Parathyroid adenoma (tissue), 2 donors: Measurements from ENCODE around the gene MPP1.

Experiments used
- H2AFZ ChIP-seq: fragments of 300-600 bp; sonication (generic); one replicate; pipeline ENCODE4 v1.7.0; 2017; ENCODE audit warnings: antibody characterized with exemption, mild to moderate bottlenecking
- H3K27ac ChIP-seq: fragments of 300-600 bp; sonication (generic); one replicate; pipeline ENCODE4 v1.7.0; 2017
- H3K27me3 ChIP-seq: fragments of 300-600 bp; sonication (generic); one replicate; pipeline ENCODE4 v1.7.0; 2017; ENCODE audit warnings: low read length; ENCODE audit not compliant: control insufficient read depth, insufficient read depth
- H3K36me3 ChIP-seq: fragments of 300-600 bp; sonication (generic); one replicate; pipeline ENCODE4 v1.7.0; 2017; ENCODE audit warnings: low read length; ENCODE audit not compliant: control insufficient read depth, insufficient read depth
- H3K4me1 ChIP-seq: fragments of 300-600 bp; sonication (generic); one replicate; pipeline ENCODE4 v1.7.0; 2017; ENCODE audit warnings: control low read depth
- H3K4me2 ChIP-seq: fragments of 300-600 bp; sonication (generic); one replicate; pipeline ENCODE4 v1.7.0; 2017; ENCODE audit warnings: low read length
- H3K4me3 ChIP-seq: fragments of 300-600 bp; sonication (generic); one replicate; pipeline ENCODE4 v1.7.0; 2017; ENCODE audit warnings: low read depth, low read length
- H3K79me2 ChIP-seq: fragments of 300-600 bp; sonication (generic); one replicate; pipeline ENCODE4 v1.7.0; 2017; ENCODE audit warnings: control low read depth
- H3K9ac ChIP-seq: fragments of 300-600 bp; sonication (generic); one replicate; pipeline ENCODE4 v1.7.0; 2017; ENCODE audit warnings: mild to moderate bottlenecking
- H3K9me3 ChIP-seq: fragments of 300-600 bp; sonication (generic); one replicate; pipeline ENCODE4 v1.7.0; 2017; ENCODE audit warnings: low read length; ENCODE audit not compliant: control insufficient read depth
- CTCF ChIP-seq: fragments of 300-600 bp; sonication (generic); IDR thresholded peaks from one replicate; pipeline ENCODE4 v1.7.0; 2017; ENCODE audit warnings: antibody characterized with exemption, mild to moderate bottlenecking
- donor health status: primary hyperparathyroidism.

Gene MPP1

GRCh38 chrX:154791939-154792338, 13.3 kb downstream of the MPP1 start:
- Histone ChIP-seq H3K4me2 (no peak overlapping the region), H3K27me3 (no peaks in the 10 kb centered on the region), H2AFZ (no peak overlapping the region), H3K36me3 (no peaks in the 10 kb centered on the region), H3K79me2 (no peaks in the 10 kb centered on the region), H3K27ac (no peak overlapping the region), H3K4me3 (no peak overlapping the region), H3K9ac (no peak overlapping the region), H3K9me3 (no peaks in the 10 kb centered on the region), H3K4me1 (peaks cover 4% of the 10 kb centered on the region)
- no peak for TF ChIP-seq CTCF

DNA sequence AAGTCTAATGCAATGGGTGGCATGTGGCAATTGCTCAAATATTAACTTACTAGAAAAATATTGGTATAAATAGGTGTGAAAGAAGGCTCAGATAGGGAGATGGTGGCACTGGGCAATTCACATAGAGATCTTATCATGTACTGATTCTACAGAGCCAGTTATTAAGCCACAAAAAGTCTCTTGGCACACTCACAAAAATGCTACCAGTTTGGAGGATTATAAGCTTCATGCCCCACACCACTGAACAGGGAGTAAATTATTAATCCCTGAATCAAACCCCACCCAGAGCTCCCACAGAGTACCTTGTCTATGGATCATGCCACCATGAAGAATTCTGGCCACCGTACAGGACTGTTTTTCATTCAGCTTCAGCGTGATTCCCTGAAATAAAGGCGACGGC, 13.8 kb downstream of the MPP1 start:
- H3K27ac ChIP-seq, result no peak overlapping the region
- TF ChIP-seq CTCF, result no peak
- no peaks in the 10 kb centered on the region for H3K27me3 ChIP-seq

GRCh38 chrX:154785716-154786115, 19.6 kb downstream of the MPP1 start:
- Histone ChIP-seq H3K27me3 (no peaks in the 10 kb centered on the region), H3K36me3 (no peaks in the 10 kb centered on the region), H3K4me2 (no peak overlapping the region), H3K79me2 (no peaks in the 10 kb centered on the region), H3K4me1 (peaks cover 3% of the 10 kb centered on the region), H2AFZ (no peak overlapping the region), H3K27ac (no peak overlapping the region), H3K4me3 (no peak overlapping the region), H3K9me3 (no peaks in the 10 kb centered on the region), H3K9ac (no peak overlapping the region)
- no peak for TF ChIP-seq CTCF

More for the DNA sequence above, 13.8 kb downstream of the MPP1 start:
- Histone ChIP-seq H3K4me2 (no peak overlapping the region), H3K4me1 (peaks cover 4% of the 10 kb centered on the region), H2AFZ (no peak overlapping the region), H3K4me3 (no peak overlapping the region), H3K9ac (no peak overlapping the region), H3K9me3 (no peaks in the 10 kb centered on the region), H3K79me2 (no peaks in the 10 kb centered on the region), H3K36me3 (no peaks in the 10 kb centered on the region)

DNA sequence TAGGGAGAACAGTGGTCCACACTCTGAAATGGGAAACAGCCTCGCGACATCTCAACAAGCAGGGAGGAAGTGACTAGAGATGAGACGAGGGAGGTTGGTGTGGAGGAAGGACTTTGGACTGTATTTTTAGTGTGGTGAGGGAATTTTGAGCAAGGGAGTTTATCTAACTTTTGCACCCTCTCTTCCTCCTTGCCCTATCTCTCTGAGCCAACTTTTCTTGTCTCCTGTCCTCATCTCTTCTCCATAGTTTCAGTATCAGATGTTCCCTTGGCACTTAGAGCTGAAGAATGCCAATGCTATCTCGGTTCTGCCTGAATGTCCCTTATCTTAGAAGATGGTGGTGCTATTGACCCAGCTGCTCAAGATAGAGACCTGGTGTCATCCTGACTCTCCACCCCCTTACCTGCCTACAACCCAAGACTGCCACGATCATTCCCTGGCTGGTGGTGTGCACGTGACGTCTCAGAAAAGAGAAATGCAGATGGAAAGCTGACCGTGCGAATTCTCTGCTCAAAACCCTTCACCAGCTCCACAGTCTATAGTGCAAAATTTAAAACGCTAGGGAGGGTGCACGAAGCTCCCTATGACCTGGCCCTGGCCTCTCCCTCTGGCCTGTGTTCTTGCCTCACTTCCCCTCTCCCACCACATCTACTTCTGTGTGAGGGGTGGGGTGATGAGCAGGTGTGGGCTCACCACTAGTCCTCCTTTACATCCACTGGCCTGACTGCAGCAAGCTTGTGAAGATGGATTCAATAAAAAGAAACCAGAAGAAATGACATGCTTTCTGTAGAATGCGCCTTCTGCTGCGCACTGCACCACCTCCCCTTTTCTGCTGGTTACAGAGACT, 20.9 kb downstream of the MPP1 start:
- H2AFZ ChIP-seq, result no peak overlapping the region
- H3K36me3 ChIP-seq, result no peaks in the 10 kb centered on the region
- H3K27ac ChIP-seq, result peak overlapping the region; percentile 32
- no peak overlapping the region for H3K4me2 ChIP-seq
- H3K27me3 ChIP-seq, result no peaks in the 10 kb centered on the region
- H3K4me1 ChIP-seq, result peaks cover 3% of the 10 kb centered on the region
- no peak overlapping the region for H3K4me3 ChIP-seq
- no peaks in the 10 kb centered on the region for H3K9me3 ChIP-seq
- H3K9ac ChIP-seq, result no peak overlapping the region
- TF ChIP-seq CTCF, result no peak
- H3K79me2 ChIP-seq, result no peaks in the 10 kb centered on the region

DNA sequence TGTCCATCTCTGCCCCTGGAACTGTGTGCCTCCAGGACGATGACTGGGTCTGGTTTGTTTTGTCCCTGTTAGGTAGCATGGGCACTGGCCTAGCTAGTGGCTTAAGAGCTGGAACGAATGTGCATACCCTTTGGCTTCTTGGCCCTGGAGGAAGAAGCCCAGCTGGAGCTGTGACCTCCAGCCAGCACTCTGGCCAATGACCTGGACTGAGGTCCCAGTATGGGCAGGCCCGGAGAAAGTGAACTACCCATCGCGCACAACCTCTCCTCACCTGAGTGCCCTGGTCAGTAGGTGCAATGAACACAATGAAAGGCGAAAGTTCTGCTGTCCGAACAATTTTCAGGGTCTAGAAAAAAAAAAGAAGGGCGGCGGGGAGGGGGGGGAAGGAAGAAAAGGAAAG, 24.3 kb downstream of the MPP1 start:
- no peak overlapping the region for H3K27ac ChIP-seq
- H3K9me3 ChIP-seq, result no peaks in the 10 kb centered on the region
- H3K9ac ChIP-seq, result no peak overlapping the region
- no peaks in the 10 kb centered on the region for H3K36me3 ChIP-seq
- peaks cover 3% of the 10 kb centered on the region for H3K4me1 ChIP-seq
- H3K4me2 ChIP-seq, result no peak overlapping the region
- no peak overlapping the region for H2AFZ ChIP-seq
- no peaks in the 10 kb centered on the region for H3K27me3 ChIP-seq
- H3K4me3 ChIP-seq, result no peak overlapping the region
- TF ChIP-seq CTCF, result no peak
- H3K79me2 ChIP-seq, result no peaks in the 10 kb centered on the region
